ENCODE data around the gene ZC3HAV1.
"Not testable (repeated sequence)": the region's sequence is repeated elsewhere in the genome, so short reads cannot be mapped to it uniquely, and the experiment has no call there.

Gene ZC3HAV1

GRCh38 chr7:139111811-139112301, 2.3 kb upstream of the ZC3HAV1 start:
- DNase-seq: no peak

DNA sequence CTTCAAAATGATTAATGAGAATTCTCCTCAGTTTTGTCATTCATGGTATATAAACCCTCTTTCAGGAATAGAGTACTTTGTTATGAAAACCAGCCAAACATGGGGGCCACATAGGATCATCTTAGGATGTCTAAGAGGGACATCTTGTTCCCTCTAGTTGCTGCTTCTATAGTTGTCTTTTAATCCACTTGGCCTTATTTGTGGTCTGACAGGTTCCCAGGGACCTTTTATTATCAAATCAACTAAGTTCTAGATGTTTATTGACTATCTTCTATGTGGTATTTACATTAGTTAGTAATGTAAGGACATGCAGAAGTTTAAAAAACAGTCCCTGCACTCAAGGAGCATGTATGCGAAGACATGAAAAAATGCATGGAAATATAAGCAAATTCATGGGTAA, 1.6 kb upstream of the ZC3HAV1 start:
- DNase-seq: no peak

GRCh38 chr7:139109983-139110411, 477 bp upstream of the ZC3HAV1 start:
- DNase-seq: no peak

- no peak for DNase-seq
These were observed 993 bp downstream of the ZC3HAV1 start for GRCh38 chr7:139108266-139109187.

DNA sequence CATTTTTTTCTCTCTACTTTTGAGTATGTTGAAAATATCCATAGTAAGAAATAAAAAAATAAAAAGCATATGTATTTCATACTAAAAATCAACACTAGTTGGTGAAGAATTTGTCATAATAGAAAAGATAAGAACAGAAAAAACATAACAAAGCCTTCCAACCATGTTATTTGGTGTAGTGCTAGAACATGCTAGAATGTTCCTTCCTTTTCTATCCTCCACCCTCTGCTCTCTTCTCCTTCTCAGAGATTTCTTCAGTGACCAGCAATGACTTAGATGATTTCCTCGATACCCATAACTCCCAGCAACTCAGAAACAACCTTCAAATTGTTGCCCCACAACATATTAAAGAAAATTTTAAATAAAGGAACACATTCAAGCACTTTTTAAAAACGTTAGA, 2.6 kb downstream of the ZC3HAV1 start:
- no peak for DNase-seq

- not testable (repeated sequence) for DNase-seq
These were observed 3.3 kb downstream of the ZC3HAV1 start for GRCh38 chr7:139106227-139106626.

GRCh38 chr7:139105484-139105883, 4.0 kb downstream of the ZC3HAV1 start:
- DNase-seq: no peak

- DNase-seq: no peak
These were observed 5.4 kb downstream of the ZC3HAV1 start for GRCh38 chr7:139104091-139104450.

GRCh38 chr7:139103057-139103815, 6.3 kb downstream of the ZC3HAV1 start:
- DNase-seq: no peak

DNA sequence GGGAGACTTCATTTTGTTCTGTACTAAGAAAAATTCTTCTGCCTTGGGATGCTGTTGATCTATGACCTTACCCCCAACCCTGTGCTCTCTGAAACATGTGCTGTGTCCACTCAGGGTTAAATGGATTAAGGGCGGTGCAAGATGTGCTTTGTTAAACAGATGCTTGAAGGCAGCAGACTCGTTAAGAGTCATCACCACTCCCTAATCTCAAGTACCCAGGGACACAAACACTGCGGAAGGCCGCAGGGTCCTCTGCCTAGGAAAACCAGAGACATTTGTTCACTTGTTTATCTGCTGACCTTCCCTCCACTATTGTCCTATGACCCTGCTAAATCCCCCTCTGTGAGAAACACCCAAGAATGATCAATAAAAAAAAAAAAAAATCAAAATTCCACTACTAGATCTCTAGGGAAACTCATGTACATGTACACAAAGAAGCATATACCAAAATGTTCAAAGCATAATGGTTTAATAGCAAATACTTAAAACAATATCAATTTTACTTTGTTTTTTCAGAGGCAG, 7.8 kb downstream of the ZC3HAV1 start:
- not testable (repeated sequence) for DNase-seq

DNA sequence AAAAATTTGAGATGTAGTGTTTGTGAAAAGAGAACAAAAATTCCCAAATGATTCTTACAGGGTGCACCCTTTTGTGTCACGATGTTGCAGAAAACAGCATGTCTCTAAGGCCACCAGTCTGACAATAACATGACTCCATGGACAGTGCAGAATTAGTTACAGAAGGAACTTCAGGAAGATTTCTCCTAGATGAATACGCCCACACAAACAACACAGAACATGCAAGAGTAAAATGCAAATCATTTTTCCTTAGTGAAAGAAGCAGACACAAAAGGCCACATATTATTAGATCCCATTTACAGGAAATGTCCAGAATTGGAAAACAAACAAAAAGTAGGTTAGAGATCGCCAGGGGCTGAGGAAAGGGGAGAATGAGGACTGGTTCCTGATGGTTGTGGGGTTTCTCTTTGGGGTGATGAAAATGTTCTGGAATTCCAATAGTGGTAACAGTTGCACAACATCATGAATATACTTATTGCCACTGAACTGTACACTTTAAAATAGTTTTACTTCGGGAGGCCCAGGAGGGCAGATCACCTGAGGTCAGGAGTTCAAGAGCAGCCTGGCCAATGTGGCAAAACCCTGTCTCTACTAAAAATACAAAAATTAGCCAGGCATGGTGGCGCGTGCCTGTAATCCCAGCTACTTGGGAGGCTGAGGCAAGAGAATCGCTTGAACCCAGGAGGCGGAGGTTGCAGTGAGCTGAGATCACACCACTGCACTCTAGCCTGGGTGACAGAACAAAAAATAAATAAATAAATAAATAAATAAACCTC, 10.2 kb downstream of the ZC3HAV1 start:
- DNase-seq: no peak

- DNase-seq: peak; percentile 91
These were observed 14.3 kb downstream of the ZC3HAV1 start for GRCh38 chr7:139095194-139095659.

DNA sequence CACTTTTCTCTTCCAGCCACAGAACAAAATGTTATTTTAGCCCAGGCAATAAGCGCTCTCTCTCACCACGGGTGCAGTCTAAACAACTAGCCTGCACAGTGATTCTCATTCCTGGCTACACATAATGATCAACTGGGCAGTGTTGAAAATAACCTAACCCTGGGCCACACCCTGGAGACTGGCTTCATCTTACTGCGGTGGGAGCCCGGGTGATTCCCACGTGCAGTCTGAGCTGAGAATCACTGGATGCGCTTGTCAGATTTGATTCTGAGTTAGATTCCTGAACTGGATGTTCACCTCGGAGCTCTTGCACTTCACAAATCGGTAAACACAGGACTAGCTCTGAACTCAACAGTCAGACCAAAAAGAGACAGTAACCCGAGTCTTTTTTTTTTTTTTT, 14.9 kb downstream of the ZC3HAV1 start:
- peak; percentile 42 for DNase-seq

DNA sequence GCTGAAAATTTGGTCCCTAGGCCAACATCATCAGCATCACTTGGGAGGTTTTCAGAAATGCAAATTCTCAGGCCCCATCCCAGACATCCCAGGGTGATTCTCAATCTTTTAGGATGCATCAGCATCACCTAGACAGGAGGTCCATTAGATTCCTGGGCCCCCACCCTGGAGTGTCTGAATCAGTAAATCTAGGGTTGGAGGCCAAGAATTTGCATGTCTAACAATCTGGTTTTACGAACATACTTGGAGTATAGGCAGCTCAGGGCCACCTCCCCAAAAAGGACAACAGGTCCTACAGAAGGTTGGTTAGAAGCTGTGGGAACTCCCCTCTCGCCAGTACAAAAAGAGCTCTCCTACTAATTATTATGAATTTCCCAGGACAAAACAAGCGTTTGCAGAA, 15.5 kb downstream of the ZC3HAV1 start:
- no peak for DNase-seq

GRCh38 chr7:139093512-139093911, 16.0 kb downstream of the ZC3HAV1 start:
- DNase-seq: not testable (repeated sequence)

DNA sequence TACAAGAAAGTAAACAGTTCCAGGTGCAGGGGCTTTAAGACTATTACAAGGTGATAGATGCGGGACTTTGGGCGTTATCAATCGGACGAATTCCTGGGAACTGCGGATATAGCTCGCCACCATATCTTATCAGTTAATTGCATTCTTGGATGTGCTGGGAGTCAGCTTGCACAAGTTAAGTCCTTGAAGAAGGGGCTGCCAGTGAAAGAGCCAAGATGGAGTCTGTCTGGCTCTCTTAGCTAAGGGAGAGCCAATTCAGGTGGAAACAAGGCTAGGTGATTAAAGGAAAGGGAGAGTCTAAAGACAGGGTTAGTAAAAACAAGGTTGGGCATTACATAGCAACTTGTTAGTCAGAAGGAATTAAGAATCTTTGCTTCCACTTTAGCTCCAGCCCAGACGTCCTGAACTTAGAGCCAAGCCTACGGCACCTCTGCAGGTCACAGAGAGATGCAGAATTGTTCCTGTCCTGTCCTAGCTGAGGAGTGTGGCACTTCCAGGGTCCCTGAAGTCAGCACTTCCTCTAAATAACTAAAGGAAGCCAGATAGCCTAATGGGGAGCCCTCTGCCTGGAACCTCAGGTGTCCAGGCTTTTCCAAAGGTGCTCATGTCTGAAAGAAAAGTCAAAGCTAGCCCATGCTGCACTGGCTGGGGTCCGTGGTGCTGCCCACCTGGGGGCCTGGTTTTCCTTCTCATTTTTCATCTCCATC, 17.3 kb downstream of the ZC3HAV1 start:
- no peak for DNase-seq

GRCh38 chr7:139091677-139091996, 17.9 kb downstream of the ZC3HAV1 start:
- DNase-seq: no peak

- DNase-seq: no peak
These were observed 20.4 kb downstream of the ZC3HAV1 start for GRCh38 chr7:139089118-139089517.

GRCh38 chr7:139088268-139088667, 21.3 kb downstream of the ZC3HAV1 start:
- DNase-seq: no peak

DNA sequence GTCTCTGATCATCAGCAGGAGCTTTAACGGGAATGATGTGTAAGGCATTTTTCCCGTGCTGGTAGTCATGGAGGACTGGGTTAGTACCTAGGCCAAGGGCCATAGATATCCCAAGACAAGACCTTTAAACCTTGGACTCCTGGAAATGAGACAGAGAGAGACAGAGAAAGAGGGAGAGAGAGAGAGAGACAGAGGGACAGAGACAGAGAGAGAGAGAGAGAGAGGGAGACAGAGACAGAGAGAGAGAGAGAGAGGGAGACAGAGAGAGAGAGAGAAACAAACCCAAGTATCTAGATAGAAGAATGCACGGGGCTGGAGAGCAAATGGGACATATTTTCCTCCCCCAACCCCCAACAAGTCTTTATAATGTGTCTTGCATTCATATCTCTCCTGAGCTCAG, 22.3 kb downstream of the ZC3HAV1 start:
- no peak for DNase-seq

- no peak for DNase-seq
These were observed 23.1 kb downstream of the ZC3HAV1 start for GRCh38 chr7:139086454-139086853.

DNA sequence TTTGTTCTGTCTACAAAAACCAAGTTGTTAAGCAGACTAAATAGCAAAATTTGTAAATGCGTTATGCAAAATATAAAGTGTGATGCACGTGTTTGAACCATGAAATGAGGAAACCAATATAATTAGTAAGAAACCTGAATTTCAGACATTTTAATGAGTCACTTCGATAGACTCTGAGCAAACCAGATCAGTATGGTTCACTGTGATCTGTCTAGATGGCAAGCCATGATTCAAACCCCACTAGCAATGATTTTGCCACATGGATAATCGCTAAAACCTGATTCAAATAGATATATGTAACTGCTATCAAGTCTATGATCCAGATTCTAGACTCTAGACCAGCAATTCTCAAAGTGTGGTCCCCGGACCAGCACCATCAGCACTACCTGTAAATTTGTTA, 24.8 kb downstream of the ZC3HAV1 start:
- no peak for DNase-seq
